Measurements from ENCODE around the gene MINDY4.

Gene MINDY4

GRCh38 chr7:30837581-30837980, 66.4 kb downstream of the MINDY4 start:
- H3K27me3 ChIP-seq (ENCODE audit: low read length): no peaks in the 10 kb centered on the region
- no peaks in the 10 kb centered on the region for H3F3A ChIP-seq (ENCODE audit: insufficient read depth)
- H3K9me3 ChIP-seq (ENCODE audit: insufficient read depth, low read length): peaks cover 16% of the 10 kb centered on the region; the same call in 1 of the 2 replicates
- H3K36me3 ChIP-seq (ENCODE audit: low read length): no peaks in the 10 kb centered on the region
- no peaks in the 10 kb centered on the region for H3K79me2 ChIP-seq (ENCODE audit: insufficient read depth, low read length)
- no peak overlapping the region for H3K9ac ChIP-seq (ENCODE audit: low read length)
- no peak overlapping the region for H2AFZ ChIP-seq (ENCODE audit: low read depth, low read length, severe bottlenecking)
- H3K4me3 ChIP-seq (ENCODE audit: insufficient read depth, low read length, poor library complexity, severe bottlenecking): no peak overlapping the region
- H3K9me2 ChIP-seq (replicated peaks; ENCODE audit: insufficient read depth, low read length): no peaks in the 10 kb centered on the region
- H3K4me2 ChIP-seq (ENCODE audit: low read depth, low read length, poor library complexity, severe bottlenecking): no peak overlapping the region
- H3K27ac ChIP-seq (ENCODE audit: low read depth, low read length): no peak overlapping the region
- H4K20me1 ChIP-seq (ENCODE audit: low read depth, low read length): no peaks in the 10 kb centered on the region
- no peak for TF ChIP-seq CTCF (IDR thresholded peaks at IDR 0.05; ENCODE audit: insufficient read depth, low read length, poor library complexity, severe bottlenecking)
- no peak for TF ChIP-seq EZH2phosphoT487 (conservative IDR thresholded peaks at IDR 0.05; ENCODE audit: low read length)

- Histone ChIP-seq H2AFZ (ENCODE audit: low read depth, low read length, severe bottlenecking) (no peak overlapping the region), H3K36me3 (ENCODE audit: low read length) (no peaks in the 10 kb centered on the region), H3K4me3 (ENCODE audit: insufficient read depth, low read length, poor library complexity, severe bottlenecking) (no peak overlapping the region), H3K9ac (ENCODE audit: low read length) (no peak overlapping the region), H3K27ac (ENCODE audit: low read depth, low read length) (no peak overlapping the region), H3K9me2 (replicated peaks; ENCODE audit: insufficient read depth, low read length) (no peaks in the 10 kb centered on the region), H3K79me2 (ENCODE audit: insufficient read depth, low read length) (no peaks in the 10 kb centered on the region), H4K20me1 (ENCODE audit: low read depth, low read length) (no peaks in the 10 kb centered on the region), H3K9me3 (ENCODE audit: insufficient read depth, low read length) (peaks cover 13% of the 10 kb centered on the region; the same call in 1 of the 2 replicates), H3K27me3 (ENCODE audit: low read length) (no peaks in the 10 kb centered on the region), H3K4me2 (ENCODE audit: low read depth, low read length, poor library complexity, severe bottlenecking) (no peak overlapping the region), H3F3A (ENCODE audit: insufficient read depth) (no peaks in the 10 kb centered on the region)
- TF ChIP-seq CTCF (IDR thresholded peaks at IDR 0.05; ENCODE audit: insufficient read depth, low read length, poor library complexity, severe bottlenecking) (no peak), EZH2phosphoT487 (conservative IDR thresholded peaks at IDR 0.05; ENCODE audit: low read length) (no peak)
Observed at GRCh38 chr7:30838008-30838407, 66.8 kb downstream of the MINDY4 start.

- Histone ChIP-seq H2AFZ (ENCODE audit: low read depth, low read length, severe bottlenecking) (no peak overlapping the region), H3K27me3 (ENCODE audit: low read length) (no peaks in the 10 kb centered on the region), H3K4me2 (ENCODE audit: low read depth, low read length, poor library complexity, severe bottlenecking) (no peak overlapping the region), H3K9me2 (replicated peaks; ENCODE audit: insufficient read depth, low read length) (no peaks in the 10 kb centered on the region), H3K9ac (ENCODE audit: low read length) (no peak overlapping the region), H3K79me2 (ENCODE audit: insufficient read depth, low read length) (no peaks in the 10 kb centered on the region), H3F3A (ENCODE audit: insufficient read depth) (no peaks in the 10 kb centered on the region), H3K27ac (ENCODE audit: low read depth, low read length) (no peak overlapping the region), H3K36me3 (ENCODE audit: low read length) (no peaks in the 10 kb centered on the region), H3K4me3 (ENCODE audit: insufficient read depth, low read length, poor library complexity, severe bottlenecking) (no peak overlapping the region), H3K9me3 (ENCODE audit: insufficient read depth, low read length) (no peaks in the 10 kb centered on the region), H4K20me1 (ENCODE audit: low read depth, low read length) (no peaks in the 10 kb centered on the region)
- TF ChIP-seq EZH2phosphoT487 (conservative IDR thresholded peaks at IDR 0.05; ENCODE audit: low read length) (no peak), CTCF (IDR thresholded peaks at IDR 0.05; ENCODE audit: insufficient read depth, low read length, poor library complexity, severe bottlenecking) (no peak)
Observed at GRCh38 chr7:30840141-30841024, 69.2 kb downstream of the MINDY4 start.

Data from SU-DHL-6 (cell line).